HG02885 (cell line): ENCODE measurements around the gene RTN4.

Source experiments
- ATAC-seq: cut with Tn5 transposase; IDR thresholded peaks from one replicate; pipeline ENCODE4 v1.9.1; 2021; ENCODE audit warnings: mild to moderate bottlenecking; ENCODE audit not compliant: unreplicated experiment, poor library complexity

RTN4 gene

GRCh38 chr2:54975598-54976492 is 74.4 kb downstream of the RTN4 start:
- no peak for ATAC-seq

- ATAC-seq: no peak
Observed at GRCh38 chr2:54975175-54975574, 75.1 kb downstream of the RTN4 start.

- no peak for ATAC-seq
Observed at GRCh38 chr2:54969940-54970338, 80.3 kb downstream of the RTN4 start.

GRCh38 chr2:54969295-54969939 is 80.8 kb downstream of the RTN4 start:
- no peak for ATAC-seq

GRCh38 chr2:54968561-54969218 is 81.6 kb downstream of the RTN4 start:
- ATAC-seq: no peak

GRCh38 chr2:54967759-54968365 is 82.4 kb downstream of the RTN4 start:
- no peak for ATAC-seq

GRCh38 chr2:54967269-54967668 is 83.0 kb downstream of the RTN4 start:
- ATAC-seq: no peak

GRCh38 chr2:54966837-54967236 is 83.4 kb downstream of the RTN4 start:
- ATAC-seq: no peak

GRCh38 chr2:54966165-54966832 is 84.0 kb downstream of the RTN4 start:
- no peak for ATAC-seq

- no peak for ATAC-seq
Observed at GRCh38 chr2:54965425-54965824, 84.8 kb downstream of the RTN4 start.

GRCh38 chr2:54964816-54965215 is 85.4 kb downstream of the RTN4 start:
- no peak for ATAC-seq

GRCh38 chr2:54964271-54964670 is 86.0 kb downstream of the RTN4 start:
- ATAC-seq: no peak

GRCh38 chr2:54963476-54963875 is 86.8 kb downstream of the RTN4 start:
- ATAC-seq: no peak

GRCh38 chr2:54962935-54963440 is 87.3 kb downstream of the RTN4 start:
- ATAC-seq: no peak

GRCh38 chr2:54962511-54962910 is 87.7 kb downstream of the RTN4 start:
- no peak for ATAC-seq

- ATAC-seq: no peak
Observed at GRCh38 chr2:54960164-54960563, 90.1 kb downstream of the RTN4 start.

- no peak for ATAC-seq
Observed at GRCh38 chr2:54958717-54959371, 91.4 kb downstream of the RTN4 start.

- ATAC-seq: no peak
Observed at GRCh38 chr2:54957321-54957999, 92.8 kb downstream of the RTN4 start.

GRCh38 chr2:54956111-54956627 is 94.1 kb downstream of the RTN4 start:
- ATAC-seq: no peak
